Gastrocnemius medialis (tissue), 4 donors: ENCODE measurements around the gene ANXA11. TPM values are rescaled to one million over a fixed set of nuclear protein-coding genes. Genes with fewer than 3 reads are reported as not detected.
"Not testable (repeated sequence)": the region's sequence is repeated elsewhere in the genome, so short reads cannot be mapped to it uniquely, and the experiment has no call there.

Experiments
- ATAC-seq, 2 donors: fragments of 150-250 bp; one replicate each; pipeline ENCODE4 v1.9.1; 2016
- DNase-seq, 2 donors: peaks; one replicate each; pipeline ENCODE4 v3.0.0-alpha.2; 2019
- H3K27ac ChIP-seq, 4 donors: fragments of 200-600 bp; sonication (generic); 1 replicate in 1 of 4; 2 replicates in 3 of 4; pipeline ENCODE4 v1.5.1; 2016 to 2018; ENCODE audit warnings: mild to moderate bottlenecking in 2 of 4, moderate library complexity in 1 of 4
- H3K27me3 ChIP-seq, 3 donors: fragments of 200-600 bp; sonication (generic) in 2 of 3; 1 replicate in 1 of 3; 2 replicates in 2 of 3; pipeline versions ENCODE4 v1.5.1 to v1.6.0; 2016 to 2019; ENCODE audit warnings: mild to moderate bottlenecking in 1 of 3, moderate library complexity in 1 of 3
- H3K36me3 ChIP-seq, 2 donors: fragments of 200-600 bp; sonication (generic) in 1 of 2; one replicate each; pipeline ENCODE4 v1.5.1; 2017 to 2018
- H3K4me1 ChIP-seq, 2 donors: fragments of 200-600 bp; sonication (generic) in 1 of 2; one replicate each; pipeline ENCODE4 v1.5.1; 2016 to 2017; ENCODE audit warnings: mild to moderate bottlenecking in 2 of 2
- H3K4me3 ChIP-seq, 4 donors: fragments of 200-600 bp; sonication (generic) in 3 of 4; 1 replicate in 1 of 4; 2 replicates in 3 of 4; pipeline ENCODE4 v1.5.1; 2016 to 2019; ENCODE audit warnings: mild to moderate bottlenecking in 2 of 4
- H3K9me3 ChIP-seq, 3 donors: fragments of 200-600 bp; sonication (generic) in 2 of 3; 1 replicate in 1 of 3; 2 replicates in 2 of 3; pipeline ENCODE4 v1.5.1; 2016 to 2019
- in situ Hi-C, 4 donors: fragments of 200-750 bp; cut with MboI; loops; one replicate each; pipeline versions ENCODE4 v1.15.0 to v1.8.0; 2017; ENCODE audit warnings: low sequenced_read_pairs in 4 of 4
- intact Hi-C: fragments of 100-400 bp; cut with DNase I; formaldehyde crosslinking; loops from one replicate; pipeline ENCODE4 v1.15.1; 2023; ENCODE audit warnings: low total_unique reads
- total RNA-seq, 4 donors: library from RNA; depleted of rRNA; stranded (reverse); fragments of >200 nt; gene quantifications; one replicate each; pipeline versions ENCODE4 v1.1.0 to v1.2.3, GENCODE V29; 2016

Gene ANXA11
- total RNA-seq, 4 donors from 2014 or later, result 142 to 202 (median 173) TPM

- H3K36me3 ChIP-seq, H3K4me3 ChIP-seq, H3K27ac ChIP-seq, H3K27me3 ChIP-seq, DNase-seq, intact Hi-C loops, H3K9me3 ChIP-seq, ATAC-seq, H3K4me1 ChIP-seq: not testable (repeated sequence)
- in situ Hi-C loops, result loop anchor here in 2 of 4 donors (25.0 kb wide), 1 partner anchor 710 kb away; no protein-coding TSS in a partner anchor
Measured at GRCh38 chr10:80247611-80248010, 42.3 kb upstream of the ANXA11 start.

GRCh38 chr10:80244371-80244770 is 39.0 kb upstream of the ANXA11 start:
- H3K4me3 ChIP-seq, intact Hi-C loops, DNase-seq, H3K9me3 ChIP-seq, H3K27ac ChIP-seq, H3K36me3 ChIP-seq, ATAC-seq, H3K4me1 ChIP-seq, H3K27me3 ChIP-seq: not testable (repeated sequence)
- in situ Hi-C loops, result loop anchor here in 2 of 4 donors (25.0 kb wide), 1 partner anchor 707 kb away; no protein-coding TSS in a partner anchor

- ATAC-seq, DNase-seq, H3K27me3 ChIP-seq, H3K4me3 ChIP-seq, intact Hi-C loops, H3K36me3 ChIP-seq, H3K4me1 ChIP-seq, H3K9me3 ChIP-seq, H3K27ac ChIP-seq: not testable (repeated sequence)
- in situ Hi-C loops, result loop anchor here in 2 of 4 donors (25.0 kb wide), 1 partner anchor 705 kb away; no protein-coding TSS in a partner anchor
Measured at GRCh38 chr10:80242341-80242740, 37.0 kb upstream of the ANXA11 start.

- ATAC-seq, intact Hi-C loops: not testable (repeated sequence)
- in situ Hi-C loops, result loop anchor here in 2 of 4 donors (25.0 kb wide), 1 partner anchor 699 kb away; no protein-coding TSS in a partner anchor
Measured at GRCh38 chr10:80236457-80236856, 31.1 kb upstream of the ANXA11 start.

GRCh38 chr10:80234331-80235235 is 29.2 kb upstream of the ANXA11 start:
- H3K27ac ChIP-seq, H3K36me3 ChIP-seq, intact Hi-C loops, H3K4me3 ChIP-seq, H3K27me3 ChIP-seq, DNase-seq, H3K4me1 ChIP-seq, H3K9me3 ChIP-seq, ATAC-seq: not testable (repeated sequence)
- in situ Hi-C loops, result loop anchor here in 2 of 4 donors (25.0 kb wide), 1 partner anchor 697 kb away; no protein-coding TSS in a partner anchor

More at GRCh38 chr10:80236457-80236856, 31.1 kb upstream of the ANXA11 start:
- H3K9me3 ChIP-seq, H3K27me3 ChIP-seq, H3K27ac ChIP-seq, H3K36me3 ChIP-seq, H3K4me3 ChIP-seq, H3K4me1 ChIP-seq, DNase-seq: not testable (repeated sequence)

- in situ Hi-C loops, result loop anchor here in 2 of 4 donors (25.0 kb wide), 1 partner anchor 697 kb away; no protein-coding TSS in a partner anchor
- DNase-seq, ATAC-seq, H3K4me1 ChIP-seq, H3K27ac ChIP-seq, H3K4me3 ChIP-seq, H3K36me3 ChIP-seq, H3K27me3 ChIP-seq, H3K9me3 ChIP-seq, intact Hi-C loops: not testable (repeated sequence)
Measured at GRCh38 chr10:80233871-80234270, 28.5 kb upstream of the ANXA11 start.

GRCh38 chr10:80226723-80227122 is 21.4 kb upstream of the ANXA11 start:
- intact Hi-C loops, H3K4me3 ChIP-seq, H3K36me3 ChIP-seq, H3K9me3 ChIP-seq, H3K27ac ChIP-seq, H3K27me3 ChIP-seq, H3K4me1 ChIP-seq, DNase-seq: not testable (repeated sequence)
- in situ Hi-C loops, result loop anchor here in 2 of 4 donors (25.0 kb wide), 1 partner anchor 689 kb away; no protein-coding TSS in a partner anchor
- ATAC-seq, result peak in 1 of 2 donors; percentile 46

- H3K9me3 ChIP-seq, DNase-seq, H3K27ac ChIP-seq, H3K4me3 ChIP-seq, H3K36me3 ChIP-seq, H3K27me3 ChIP-seq, intact Hi-C loops, H3K4me1 ChIP-seq, ATAC-seq: not testable (repeated sequence)
- in situ Hi-C loops, result loop anchor here in 1 of 4 donors (25.0 kb wide), 1 partner anchor 161 kb away; no protein-coding TSS in a partner anchor
Measured at GRCh38 chr10:80223031-80223419, 17.7 kb upstream of the ANXA11 start.

GRCh38 chr10:80218878-80219277 is 13.5 kb upstream of the ANXA11 start:
- ATAC-seq, H3K27me3 ChIP-seq, intact Hi-C loops, DNase-seq, H3K9me3 ChIP-seq, H3K4me1 ChIP-seq, H3K27ac ChIP-seq, H3K36me3 ChIP-seq, H3K4me3 ChIP-seq: not testable (repeated sequence)
- in situ Hi-C loops, result loop anchor here in 1 of 4 donors (25.0 kb wide), 1 partner anchor 157 kb away; no protein-coding TSS in a partner anchor

GRCh38 chr10:80214368-80214982 is 9.1 kb upstream of the ANXA11 start:
- H3K4me3 ChIP-seq, intact Hi-C loops, H3K4me1 ChIP-seq, H3K36me3 ChIP-seq, H3K27me3 ChIP-seq, ATAC-seq, DNase-seq, H3K9me3 ChIP-seq, H3K27ac ChIP-seq: not testable (repeated sequence)
- in situ Hi-C loops, result loop anchor here in 1 of 4 donors (25.0 kb wide), 1 partner anchor 152 kb away; no protein-coding TSS in a partner anchor

- in situ Hi-C loops, result loop anchor here in 1 of 4 donors (25.0 kb wide), 1 partner anchor 150 kb away; no protein-coding TSS in a partner anchor
- H3K36me3 ChIP-seq, H3K9me3 ChIP-seq, H3K27ac ChIP-seq, DNase-seq, H3K27me3 ChIP-seq, intact Hi-C loops, ATAC-seq, H3K4me3 ChIP-seq, H3K4me1 ChIP-seq: not testable (repeated sequence)
Measured at GRCh38 chr10:80212535-80213115, 7.3 kb upstream of the ANXA11 start.
